T follicular helper cell (primary cell): ENCODE results near the gene IFI27L1.

Experiments
- DNase-seq: peaks from one replicate; pipeline ENCODE4 v3.0.0-alpha.2; 2020; ENCODE audit warnings: low read depth

The IFI27L1 gene

DNA sequence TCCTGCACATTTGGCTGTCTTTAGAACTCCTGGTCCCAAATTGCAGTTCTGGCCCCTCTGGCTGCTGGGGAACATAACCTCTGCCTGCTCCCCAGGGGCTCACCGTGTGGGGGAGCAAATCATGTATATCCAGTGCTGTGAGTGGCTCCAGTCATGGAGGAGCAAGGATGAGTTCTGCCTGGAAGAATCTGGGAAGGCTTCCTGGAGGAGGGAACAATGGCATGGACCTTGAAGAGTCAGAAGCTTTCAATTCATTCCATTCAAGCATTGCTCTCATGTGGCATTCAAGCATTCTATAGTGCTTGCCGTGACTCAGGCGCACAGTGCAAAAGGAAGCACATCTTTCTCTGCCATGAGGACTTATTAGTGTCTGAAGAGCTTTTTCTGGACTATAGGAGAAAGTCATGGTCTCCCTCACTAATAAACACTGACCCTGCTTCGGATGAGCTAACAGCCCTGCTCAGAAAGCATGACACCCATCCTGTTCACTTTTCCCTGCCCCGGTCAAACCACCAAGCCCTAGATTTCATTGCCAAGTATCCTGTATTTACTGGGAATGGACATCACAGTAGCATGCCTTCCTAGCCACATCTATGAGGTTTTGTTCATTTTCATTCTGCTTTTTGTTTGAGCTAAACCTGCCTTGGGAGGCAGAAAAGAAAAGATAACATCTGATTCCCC lies 32.9 kb downstream of the IFI27L1 start:
- DNase-seq: no peak

DNA sequence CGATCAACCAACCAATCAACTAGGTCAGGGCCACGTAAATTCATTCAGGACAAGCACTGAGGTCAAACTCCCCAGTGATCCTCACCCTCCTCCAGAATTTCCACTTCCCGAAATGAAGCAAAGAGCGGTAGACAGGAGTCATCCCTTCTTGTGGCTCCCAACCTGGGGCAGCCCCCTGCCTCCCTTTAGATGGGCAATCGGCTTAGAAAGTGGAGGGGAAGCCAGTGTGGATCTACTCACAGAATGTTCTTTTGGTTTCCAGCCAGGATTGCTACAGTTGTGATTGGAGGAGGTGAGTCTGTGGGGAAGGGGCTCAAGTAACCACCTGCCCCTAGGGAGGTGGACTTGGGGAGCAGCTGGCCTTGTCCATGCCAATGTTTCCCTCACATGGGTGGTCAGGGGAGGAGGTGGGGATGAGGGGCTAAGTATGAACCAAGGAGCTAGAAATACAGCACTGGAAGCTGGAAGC lies 33.5 kb downstream of the IFI27L1 start:
- no peak for DNase-seq

DNA sequence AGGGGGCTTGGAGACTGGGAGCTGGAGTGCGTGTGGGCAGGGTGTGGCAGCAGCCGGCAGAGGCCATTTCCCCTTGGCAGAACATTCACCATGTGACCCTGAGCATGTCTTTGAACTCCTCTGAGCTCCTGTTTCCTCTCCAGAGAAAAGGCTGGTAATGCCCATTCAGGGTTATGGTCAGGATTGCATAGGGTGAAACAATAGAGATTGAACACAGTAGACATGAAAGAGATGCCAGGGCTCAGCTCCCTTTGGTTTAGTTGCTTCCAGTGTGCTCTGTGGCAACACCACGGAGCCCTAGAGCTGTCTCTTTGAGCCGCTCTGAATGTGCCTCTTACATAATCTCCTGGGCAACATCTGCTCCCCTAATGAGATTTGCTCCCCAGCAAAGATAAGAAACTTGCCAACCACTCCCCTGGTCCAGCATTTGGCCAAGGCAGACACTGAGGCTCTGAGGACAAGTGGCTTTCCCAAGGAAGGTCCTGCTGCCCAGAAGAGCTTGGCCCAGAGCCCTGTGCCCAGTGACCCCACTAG lies 34.0 kb downstream of the IFI27L1 start:
- DNase-seq: no peak

DNA sequence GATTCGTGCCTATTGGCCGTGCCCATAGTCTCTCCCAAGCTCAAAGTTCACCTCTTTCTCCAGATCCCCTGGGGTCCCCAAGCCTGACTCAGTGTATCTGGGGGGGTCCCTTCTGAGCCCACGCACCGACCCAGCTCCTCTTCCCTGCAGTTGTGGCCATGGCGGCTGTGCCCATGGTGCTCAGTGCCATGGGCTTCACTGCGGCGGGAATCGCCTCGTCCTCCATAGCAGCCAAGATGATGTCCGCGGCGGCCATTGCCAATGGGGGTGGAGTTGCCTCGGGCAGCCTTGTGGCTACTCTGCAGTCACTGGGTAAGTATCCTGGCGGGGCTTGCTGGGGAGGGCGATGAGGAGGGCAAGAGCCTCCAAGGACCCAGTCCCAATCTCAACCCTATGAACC lies 34.5 kb downstream of the IFI27L1 start:
- DNase-seq: no peak

DNA sequence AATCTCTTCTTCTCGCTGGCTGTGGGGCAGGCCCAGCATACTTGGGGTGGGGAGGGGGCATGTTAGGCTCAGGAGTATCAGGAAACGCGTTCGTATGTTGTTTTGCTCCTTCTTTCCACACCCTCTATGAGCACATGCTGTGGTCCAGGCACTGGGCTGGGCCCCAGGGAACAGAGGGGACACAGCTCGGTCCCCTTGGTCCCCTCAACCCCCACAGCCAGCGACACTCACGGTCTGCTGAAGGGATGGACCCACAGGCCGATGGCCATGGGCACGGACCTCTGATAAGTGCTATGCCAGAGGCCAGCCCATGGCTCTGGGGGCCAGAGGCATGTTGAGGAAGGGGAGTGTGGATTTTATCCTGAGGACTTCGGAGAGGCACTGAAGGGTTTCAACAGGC lies 35.6 kb downstream of the IFI27L1 start:
- DNase-seq: no peak

DNA sequence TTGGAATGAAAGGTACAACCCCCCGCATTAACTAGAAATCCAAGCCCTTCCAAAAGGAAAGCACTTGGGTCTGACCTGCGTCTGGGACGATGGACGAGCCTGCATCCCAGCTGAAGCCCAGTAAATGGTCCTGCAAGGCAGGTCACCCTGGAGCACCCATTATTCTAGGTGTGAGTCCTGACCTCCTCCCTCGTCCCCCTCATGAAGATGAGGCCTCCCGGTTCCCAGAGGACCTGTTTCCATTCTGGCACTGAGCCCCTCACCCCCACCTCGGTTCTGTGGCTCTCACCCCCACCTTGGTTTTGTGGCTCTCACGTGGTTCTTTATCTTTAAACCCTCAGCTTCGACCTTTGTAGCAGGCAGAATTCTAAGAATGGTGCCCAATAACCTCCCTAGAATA lies 36.7 kb downstream of the IFI27L1 start:
- DNase-seq: no peak

DNA sequence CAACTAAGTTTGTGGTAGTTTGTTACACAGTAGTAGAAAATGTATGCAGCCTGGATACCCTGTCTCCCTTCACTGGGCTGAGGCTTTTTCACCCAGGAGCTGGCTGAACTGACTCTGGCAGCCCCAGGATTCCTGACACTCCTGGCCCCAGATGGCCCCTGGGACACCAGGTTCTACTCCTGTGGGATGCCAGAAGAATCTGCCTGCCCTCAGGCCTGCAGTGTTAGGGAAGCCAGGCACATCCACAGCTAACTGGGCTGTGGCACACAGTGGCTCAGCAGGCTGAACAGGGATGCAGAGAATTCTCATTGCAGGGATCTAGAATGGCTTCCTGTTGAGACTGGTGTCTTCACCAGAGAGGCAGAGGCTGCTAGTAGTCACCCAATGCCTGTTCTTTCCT lies 38.0 kb downstream of the IFI27L1 start:
- no peak for DNase-seq

DNA sequence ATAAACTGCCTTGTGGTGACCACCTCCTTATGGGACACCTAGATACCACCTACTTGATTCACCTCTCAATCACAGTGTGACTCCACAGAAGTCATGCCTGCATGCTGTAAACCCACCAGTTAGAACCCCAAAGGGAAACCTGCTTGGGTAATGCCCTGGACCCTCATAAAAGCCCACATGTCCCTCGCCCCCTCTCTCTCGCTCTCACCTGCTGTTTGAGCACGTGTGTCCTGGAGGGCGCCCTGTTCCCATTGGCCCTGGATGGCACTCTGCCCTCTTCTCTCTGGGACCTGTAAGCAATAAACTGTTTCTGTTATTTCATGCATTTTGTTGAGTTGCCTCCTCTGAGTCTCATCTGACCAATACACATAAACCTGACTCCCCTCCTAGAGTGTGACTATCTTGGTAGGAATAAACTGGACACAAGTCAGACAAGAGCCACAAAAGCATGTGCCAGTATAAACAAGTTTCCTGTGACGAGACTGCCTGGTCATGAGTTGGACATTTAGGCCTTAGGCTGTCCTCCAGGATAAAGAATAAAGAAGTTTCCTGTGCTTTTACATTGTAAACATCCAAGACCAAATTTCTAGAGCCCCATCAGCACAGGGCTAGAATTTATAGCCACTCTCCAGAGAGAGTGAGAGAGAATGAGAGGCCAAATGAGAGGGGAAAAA lies 39.7 kb downstream of the IFI27L1 start:
- DNase-seq: no peak

DNA sequence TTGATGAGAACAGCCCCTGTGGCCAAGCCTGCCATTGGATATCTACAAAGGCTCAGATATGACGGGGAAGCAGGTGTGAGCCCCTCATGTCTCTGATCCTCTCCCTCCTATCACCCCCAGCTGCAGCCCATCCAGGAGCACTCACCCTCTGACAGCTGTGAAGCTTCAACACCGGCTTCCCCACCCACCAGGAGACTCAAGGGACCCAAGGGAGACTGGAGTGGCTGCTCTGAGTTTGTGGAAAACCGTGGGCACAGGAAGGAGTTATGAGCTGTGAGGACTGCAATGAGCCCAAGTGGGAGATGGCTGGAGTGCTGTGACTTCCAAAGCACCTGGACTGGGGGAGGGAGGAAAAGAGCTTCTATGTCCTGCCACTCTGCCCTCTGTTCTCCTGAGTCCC lies 40.4 kb downstream of the IFI27L1 start:
- no peak for DNase-seq

DNA sequence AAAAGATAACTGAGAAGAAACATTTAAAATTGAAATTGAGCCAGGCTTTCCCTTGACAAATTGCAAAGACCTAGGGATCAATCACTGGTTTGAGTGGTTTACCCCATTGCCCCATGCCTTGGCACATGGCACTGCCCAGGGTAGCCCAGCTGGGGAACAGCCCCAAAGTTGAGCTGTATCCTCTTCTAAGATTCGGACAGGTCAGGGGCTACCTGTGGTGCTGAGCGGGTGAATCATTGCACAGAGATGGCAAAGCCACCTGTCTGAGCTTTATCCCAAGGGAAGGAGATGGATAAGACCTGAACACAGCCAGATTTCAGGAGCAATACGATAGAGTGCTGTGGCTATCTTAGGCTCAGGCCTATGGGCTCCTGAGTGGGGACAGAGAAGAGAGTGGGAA lies 41.3 kb downstream of the IFI27L1 start:
- DNase-seq: no peak

DNA sequence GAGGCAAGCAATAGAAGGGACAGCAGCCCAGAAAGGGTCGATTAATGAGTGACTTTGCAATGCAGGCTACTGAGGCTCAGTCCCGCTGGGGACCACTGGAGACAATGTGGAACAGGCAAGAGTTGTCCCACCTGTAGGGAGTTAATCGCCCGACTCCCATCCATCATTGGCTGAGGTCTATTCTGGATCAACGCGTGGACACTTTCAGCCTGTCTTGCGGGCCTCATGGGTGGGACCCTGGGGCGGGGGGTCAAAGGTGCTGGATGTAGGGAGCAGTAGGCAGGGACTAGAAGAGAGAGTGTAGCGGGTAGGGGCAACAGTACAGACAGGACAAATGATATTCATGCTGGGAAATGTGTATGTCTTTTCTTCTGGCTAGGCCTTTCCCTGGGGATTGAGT lies 42.2 kb downstream of the IFI27L1 start:
- no peak for DNase-seq

DNA sequence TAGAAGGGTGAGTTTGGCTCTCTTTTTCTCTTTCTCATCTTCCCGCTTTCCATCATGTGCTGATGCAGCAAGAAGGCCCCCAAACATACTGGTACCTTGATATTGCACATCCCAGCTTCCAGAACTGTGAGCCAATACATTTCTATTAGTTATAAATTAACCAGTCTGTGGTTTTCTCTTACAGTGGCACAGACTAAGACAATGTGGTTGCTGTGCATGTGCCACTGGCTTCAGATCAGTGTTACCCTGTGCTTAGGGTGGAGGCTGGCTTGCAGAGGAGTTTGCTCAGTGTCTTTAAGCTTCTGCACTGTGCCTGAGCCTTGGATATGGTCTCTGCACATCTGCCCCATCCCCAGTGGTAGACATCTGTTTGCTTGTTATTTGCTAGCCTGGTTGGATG lies 42.8 kb downstream of the IFI27L1 start:
- no peak for DNase-seq

DNA sequence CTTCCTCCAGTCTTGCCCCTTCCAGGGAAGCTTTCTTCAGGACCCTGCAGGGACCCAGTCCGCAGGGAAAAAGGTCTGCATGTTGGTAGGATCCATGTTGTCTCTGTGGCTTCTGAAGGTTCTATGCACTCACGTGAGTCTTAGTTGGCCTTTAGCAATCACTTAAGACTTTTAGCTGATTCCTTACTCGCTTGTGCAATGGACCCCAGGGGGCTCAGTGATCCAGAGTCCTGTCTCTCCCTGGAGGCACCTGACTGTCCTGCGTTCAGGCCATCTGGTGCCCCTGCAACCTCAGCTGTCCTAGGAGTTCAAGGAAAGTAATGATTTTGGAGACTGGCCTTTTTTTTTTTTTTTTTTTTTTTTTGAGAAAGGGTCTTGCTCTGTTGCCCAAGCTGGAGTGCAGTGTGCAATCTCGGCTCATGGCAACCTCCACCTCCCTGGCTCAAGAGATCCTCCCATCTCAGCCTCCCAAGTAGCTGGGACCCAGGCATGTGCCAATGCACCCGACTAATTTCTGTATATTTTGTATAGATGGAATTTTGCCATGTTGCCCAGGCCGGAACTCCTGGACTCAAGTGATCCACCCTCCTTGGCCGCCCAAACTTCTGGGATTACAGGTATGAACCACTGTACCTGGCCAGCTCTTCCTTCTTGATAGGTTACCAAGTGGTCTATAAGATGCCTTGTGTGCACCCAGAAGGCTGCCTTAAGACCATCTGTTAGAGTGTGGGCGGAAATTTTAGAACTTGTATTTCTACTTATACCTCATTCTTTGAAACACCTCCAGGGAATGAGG lies 43.7 kb downstream of the IFI27L1 start:
- no peak for DNase-seq

DNA sequence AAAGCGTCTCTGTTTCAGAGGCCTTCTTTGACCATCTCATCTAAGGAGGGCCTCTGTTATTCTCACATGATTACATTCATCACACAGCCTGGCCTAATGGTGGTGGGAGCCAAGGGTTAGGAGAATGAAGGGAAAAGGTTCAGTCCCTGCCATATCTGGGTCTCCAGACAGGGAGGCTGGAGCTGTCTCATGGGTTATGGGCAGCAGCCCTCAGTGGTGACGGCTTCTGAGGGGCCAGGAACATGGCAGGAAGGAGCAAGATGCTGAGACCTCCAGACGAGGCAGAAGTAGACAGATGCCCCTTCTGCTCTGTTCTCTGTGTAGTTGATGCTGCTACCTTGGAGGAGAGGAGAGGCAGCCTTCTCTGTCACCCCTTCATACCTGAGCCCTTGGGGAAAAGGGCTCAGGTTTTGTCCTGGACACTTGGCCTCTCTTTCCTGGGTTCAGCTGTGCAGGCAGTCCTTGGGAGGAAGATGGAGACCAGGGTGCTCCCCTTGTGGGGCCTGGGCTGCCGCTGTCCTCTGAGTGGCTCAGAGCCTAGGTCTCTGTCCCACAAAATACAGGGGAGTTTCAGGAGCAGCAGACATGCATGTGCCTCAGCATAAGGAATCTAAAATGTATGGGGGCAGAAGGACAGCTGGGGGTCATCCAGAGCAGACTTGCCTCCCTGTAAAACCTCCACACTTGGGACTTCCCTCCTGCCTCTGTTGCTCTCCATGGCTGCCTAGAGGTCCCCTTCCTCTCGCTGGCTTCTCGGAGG lies 44.7 kb downstream of the IFI27L1 start:
- DNase-seq: no peak

DNA sequence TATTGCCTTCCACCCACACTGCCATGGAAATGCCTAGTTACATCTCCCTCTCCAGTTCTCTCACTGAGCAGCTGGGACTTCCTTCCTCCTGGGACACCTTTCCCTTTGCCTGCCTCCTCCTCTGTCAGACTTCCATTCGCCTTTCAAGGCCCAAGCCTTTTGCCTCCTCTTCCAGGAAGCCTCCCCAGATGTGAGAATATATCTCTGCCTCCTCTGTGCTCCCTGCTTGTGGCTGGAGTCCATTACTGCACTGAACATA lies 45.2 kb downstream of the IFI27L1 start:
- DNase-seq: no peak

DNA sequence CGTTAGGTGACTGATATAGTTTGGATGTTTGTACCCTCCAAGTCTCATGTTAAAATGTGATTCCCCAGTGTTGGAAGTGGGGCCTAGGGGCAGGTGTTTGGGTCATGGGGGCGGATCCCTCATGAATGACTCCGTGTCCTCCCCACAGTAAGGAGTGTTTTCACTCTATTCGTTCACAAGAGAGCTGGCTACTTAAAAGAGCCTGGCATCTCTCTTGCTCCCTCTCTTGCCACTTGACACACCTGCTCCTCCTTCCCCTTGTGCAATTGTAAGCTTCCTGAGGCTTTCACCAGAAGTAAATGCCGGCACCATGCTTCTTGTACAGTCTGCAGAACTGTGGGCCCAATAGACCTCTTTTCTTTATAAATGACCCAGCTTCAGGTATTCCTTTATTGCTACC lies 45.7 kb downstream of the IFI27L1 start:
- no peak for DNase-seq

DNA sequence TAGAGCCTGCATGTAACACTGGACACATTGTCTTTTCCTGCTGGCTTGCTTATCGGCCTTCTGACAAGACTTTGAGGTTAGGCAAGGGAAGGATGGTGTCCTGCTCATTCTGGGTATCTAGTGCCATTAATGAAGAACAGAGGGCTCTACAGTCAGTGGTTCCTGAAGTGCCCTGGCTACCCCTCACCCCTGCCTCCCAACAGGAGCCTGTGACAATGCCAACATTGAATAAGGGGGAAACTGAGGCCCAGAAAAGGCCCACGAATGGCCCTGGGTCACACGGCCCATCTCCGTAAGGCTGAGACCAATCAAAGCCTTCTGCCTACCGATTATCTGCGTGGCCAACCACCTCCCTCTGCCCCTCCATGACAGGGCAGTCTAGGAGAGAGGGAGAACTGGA lies 46.2 kb downstream of the IFI27L1 start:
- no peak for DNase-seq

DNA sequence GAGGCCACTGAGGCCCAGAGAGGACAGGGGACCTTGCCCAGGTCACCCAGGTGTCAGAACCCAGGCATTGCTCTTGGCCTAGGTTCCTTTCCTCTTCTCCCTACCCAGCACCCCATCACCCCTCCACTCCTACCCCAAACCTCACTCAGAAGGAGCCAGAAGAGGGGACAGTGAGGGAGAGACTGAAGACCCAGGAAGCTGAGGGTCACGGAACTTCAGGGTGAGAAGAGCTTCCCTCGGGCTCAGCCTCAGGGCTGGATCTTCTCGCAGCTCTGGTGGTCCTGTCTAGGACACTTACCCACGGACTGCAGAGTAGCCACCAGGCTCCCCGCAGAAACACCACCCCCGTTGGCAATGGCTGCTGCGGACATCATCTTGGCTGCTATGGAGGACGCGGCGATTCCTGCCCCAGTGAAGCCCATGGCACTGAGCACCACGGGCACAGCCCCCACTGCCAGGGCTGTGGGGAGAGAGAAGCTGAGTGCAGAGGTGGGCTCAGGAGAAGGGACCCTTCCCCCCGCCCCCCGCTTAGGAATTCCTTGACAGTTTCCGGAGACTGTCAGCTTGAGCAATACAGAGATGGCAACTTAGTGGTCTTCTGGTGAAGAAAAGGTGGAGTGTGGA lies 47.2 kb downstream of the IFI27L1 start:
- no peak for DNase-seq

DNA sequence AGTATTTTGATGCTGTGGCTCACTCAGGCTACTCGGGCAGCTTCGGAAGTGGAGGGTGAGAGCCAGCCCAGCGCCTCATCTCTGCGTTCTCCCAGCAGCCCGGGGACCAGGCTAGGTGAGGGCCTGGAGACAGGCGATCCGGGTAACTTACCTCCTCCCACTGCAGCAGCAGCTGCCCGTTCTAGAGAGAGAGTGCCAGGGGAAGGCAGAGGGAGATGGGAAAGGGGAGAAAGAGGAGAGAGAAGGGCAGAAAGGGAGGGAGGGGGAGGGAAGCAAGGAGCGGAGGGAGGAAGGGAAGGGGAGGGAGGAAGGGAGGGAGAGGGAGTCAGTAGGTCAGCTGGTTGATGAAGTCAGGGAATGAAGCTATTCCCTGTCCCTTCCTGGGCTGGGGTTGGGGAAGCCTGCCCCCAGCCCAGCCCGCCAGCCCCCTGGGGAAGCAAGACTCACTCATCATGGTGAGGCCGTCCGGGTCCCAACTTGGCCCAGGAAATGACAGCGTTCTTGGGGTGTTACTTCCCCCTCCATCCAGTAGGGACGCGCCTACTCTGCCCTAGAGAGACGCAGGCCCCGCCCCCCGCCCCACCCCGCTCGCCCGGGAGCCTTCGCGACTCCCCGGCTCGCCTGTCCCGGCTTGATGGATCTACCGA lies 48.1 kb downstream of the IFI27L1 start, which contains the start of gene IFI27L2:
Gene IFI27L2 (minus strand): TSS at position 494 of the 647 bp plus-strand sequence. CDS start 40 bp downstream, at position 454.
- peak; percentile 52 for DNase-seq

DNA sequence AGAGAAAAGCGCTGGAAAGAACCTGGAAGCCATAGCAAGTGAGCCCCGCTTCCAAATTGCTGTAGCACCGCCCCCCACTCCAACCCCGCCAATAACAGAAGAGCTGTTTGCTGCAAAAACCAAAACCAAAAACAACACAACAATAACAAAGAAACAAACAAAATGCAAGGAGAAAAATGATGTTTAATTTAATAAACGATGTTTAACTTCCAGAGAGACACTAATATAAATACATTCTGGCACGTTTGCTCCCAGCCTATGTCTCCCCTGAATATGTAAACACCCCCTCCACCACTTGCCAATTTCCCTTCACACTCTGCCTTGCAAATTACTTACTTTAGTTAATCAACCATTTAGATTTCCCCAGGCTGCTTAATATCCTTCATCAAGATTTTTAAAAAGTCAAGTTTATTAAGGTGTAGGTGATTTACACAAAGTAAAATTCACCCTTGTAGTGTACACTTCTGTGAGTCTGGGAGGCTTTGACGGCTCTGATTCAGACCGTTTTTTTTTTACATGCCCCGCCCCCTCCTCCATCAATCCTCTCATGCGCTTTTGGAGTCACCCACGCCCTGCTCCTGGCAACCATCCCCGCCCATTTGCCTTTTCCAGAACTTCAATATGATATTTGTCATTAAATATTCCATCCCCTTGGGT lies 48.8 kb downstream of the IFI27L1 start:
- DNase-seq: peak; percentile 7
